Endothelial cell (in vitro differentiated cells): ENCODE measurements around the gene CACTIN. TPM values are rescaled to one million over a fixed set of nuclear protein-coding genes. Genes with fewer than 3 reads are reported as not detected.

Experiments used
- DNase-seq: peaks from one replicate; pipeline ENCODE4 v3.0.0; 2021; ENCODE audit warnings: low spot score
- H3K27ac Mint-ChIP-seq: one replicate; pipeline ENCODE4 v1.8.0; 2021; ENCODE audit warnings: mixed read lengths, inconsistent platforms; ENCODE audit not compliant: unreplicated experiment
- H3K27me3 Mint-ChIP-seq: one replicate; pipeline ENCODE4 v1.8.0; 2021; ENCODE audit warnings: mild to moderate bottlenecking, moderate library complexity, mixed read lengths, inconsistent platforms; ENCODE audit not compliant: unreplicated experiment
- H3K36me3 Mint-ChIP-seq: one replicate; pipeline ENCODE4 v1.8.0; 2021; ENCODE audit warnings: mild to moderate bottlenecking, low read depth, mixed read lengths, inconsistent platforms; ENCODE audit not compliant: unreplicated experiment
- H3K4me1 Mint-ChIP-seq: one replicate; pipeline ENCODE4 v1.8.0; 2021; ENCODE audit warnings: mild to moderate bottlenecking, mixed read lengths, inconsistent platforms; ENCODE audit not compliant: unreplicated experiment
- H3K4me3 Mint-ChIP-seq: one replicate; pipeline ENCODE4 v1.8.0; 2021; ENCODE audit warnings: mild to moderate bottlenecking, mixed read lengths, inconsistent platforms; ENCODE audit not compliant: unreplicated experiment
- H3K9me3 Mint-ChIP-seq: one replicate; pipeline ENCODE4 v1.8.0; 2021; ENCODE audit warnings: mixed read lengths, inconsistent platforms; ENCODE audit not compliant: unreplicated experiment
- total RNA-seq: library from RNA; stranded (reverse); fragmentation: NEBNext Ultra II Directional; extraction: Animal tissue kit (Norgen Biotek cat#: 25700); gene quantifications from one replicate; pipeline ENCODE4 v1.2.1, GENCODE V29; 2021; ENCODE audit not compliant: unreplicated experiment
- TF ChIP-seq, protein P1 (sequence below): fragments of 200-600 bp; sonication (generic); IDR thresholded peaks from one replicate; pipeline ENCODE4 v1.5.0; 2021; ENCODE audit warnings: antibody characterized with exemption; ENCODE audit not compliant: unreplicated experiment

The CACTIN gene
- total RNA-seq, 1 donor from 2014 or later, result 31.8 TPM

DNA sequence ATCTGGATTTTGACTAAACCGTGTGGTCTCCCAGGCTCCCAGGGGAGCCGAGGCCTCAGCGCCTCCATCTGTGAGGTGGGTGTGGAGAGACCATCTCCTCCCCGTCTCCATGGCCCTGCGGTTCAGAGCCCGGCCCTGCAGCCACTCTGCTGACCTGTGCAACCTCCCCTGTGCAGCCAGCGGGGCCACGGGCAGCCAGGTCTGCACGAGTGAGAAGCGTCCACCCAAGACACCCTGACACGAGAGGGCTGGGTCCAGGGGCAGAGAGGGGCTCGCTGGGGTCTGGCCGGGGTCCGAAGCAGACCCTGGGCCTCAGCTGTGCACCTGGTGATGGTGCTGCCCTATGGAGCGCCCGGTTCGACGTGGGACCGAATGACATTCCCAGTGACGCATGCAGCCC lies 10.4 kb upstream of the CACTIN start:
- TF ChIP-seq, protein P1, sequence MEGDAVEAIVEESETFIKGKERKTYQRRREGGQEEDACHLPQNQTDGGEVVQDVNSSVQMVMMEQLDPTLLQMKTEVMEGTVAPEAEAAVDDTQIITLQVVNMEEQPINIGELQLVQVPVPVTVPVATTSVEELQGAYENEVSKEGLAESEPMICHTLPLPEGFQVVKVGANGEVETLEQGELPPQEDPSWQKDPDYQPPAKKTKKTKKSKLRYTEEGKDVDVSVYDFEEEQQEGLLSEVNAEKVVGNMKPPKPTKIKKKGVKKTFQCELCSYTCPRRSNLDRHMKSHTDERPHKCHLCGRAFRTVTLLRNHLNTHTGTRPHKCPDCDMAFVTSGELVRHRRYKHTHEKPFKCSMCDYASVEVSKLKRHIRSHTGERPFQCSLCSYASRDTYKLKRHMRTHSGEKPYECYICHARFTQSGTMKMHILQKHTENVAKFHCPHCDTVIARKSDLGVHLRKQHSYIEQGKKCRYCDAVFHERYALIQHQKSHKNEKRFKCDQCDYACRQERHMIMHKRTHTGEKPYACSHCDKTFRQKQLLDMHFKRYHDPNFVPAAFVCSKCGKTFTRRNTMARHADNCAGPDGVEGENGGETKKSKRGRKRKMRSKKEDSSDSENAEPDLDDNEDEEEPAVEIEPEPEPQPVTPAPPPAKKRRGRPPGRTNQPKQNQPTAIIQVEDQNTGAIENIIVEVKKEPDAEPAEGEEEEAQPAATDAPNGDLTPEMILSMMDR, result no peak
- Mint-ChIP-seq H3K4me3 (no peak overlapping the region), H3K4me1 (no peaks in the 10 kb centered on the region), H3K27ac (no peak overlapping the region), H3K36me3 (peaks cover 16% of the 10 kb centered on the region), H3K9me3 (no peaks in the 10 kb centered on the region), H3K27me3 (peaks cover 7% of the 10 kb centered on the region)
- no peak for DNase-seq

DNA sequence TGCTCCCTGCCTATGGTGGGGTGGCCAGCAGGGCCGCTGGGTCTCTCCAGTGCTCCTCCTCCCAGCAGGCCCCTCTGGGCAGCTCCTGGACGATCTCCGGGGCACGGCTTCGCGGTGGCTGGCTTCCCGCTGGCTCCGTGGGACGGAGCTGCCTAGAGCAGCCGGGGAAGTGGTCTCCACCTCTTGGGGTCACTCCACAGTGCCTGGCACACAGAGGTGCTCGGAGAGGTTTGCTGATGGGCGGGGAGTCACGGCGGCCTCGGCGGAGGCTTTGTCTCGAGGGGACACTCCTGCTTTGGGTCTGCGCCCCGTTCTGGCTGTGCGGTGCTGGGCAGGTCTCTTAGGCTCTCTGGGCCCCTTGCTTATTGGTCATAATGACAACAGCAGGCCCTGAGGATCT lies 9.9 kb upstream of the CACTIN start:
- no peaks in the 10 kb centered on the region for H3K9me3 Mint-ChIP-seq
- no peak overlapping the region for H3K27ac Mint-ChIP-seq
- peaks cover 16% of the 10 kb centered on the region for H3K36me3 Mint-ChIP-seq
- peaks cover 7% of the 10 kb centered on the region for H3K27me3 Mint-ChIP-seq
- no peaks in the 10 kb centered on the region for H3K4me1 Mint-ChIP-seq
- no peak for DNase-seq
- TF ChIP-seq, protein P1, result no peak
- no peak overlapping the region for H3K4me3 Mint-ChIP-seq

GRCh38 chr19:3634496-3635045 lies 8.0 kb upstream of the CACTIN start:
- Mint-ChIP-seq H3K27ac (peak overlapping the region; percentile 54), H3K4me1 (no peaks in the 10 kb centered on the region), H3K9me3 (no peaks in the 10 kb centered on the region), H3K36me3 (peaks cover 11% of the 10 kb centered on the region), H3K4me3 (no peak overlapping the region), H3K27me3 (peaks cover 12% of the 10 kb centered on the region)
- TF ChIP-seq, protein P1, result no peak
- no peak for DNase-seq

- no peak overlapping the region for H3K27ac Mint-ChIP-seq
- H3K9me3 Mint-ChIP-seq, result no peaks in the 10 kb centered on the region
- H3K4me1 Mint-ChIP-seq, result no peaks in the 10 kb centered on the region
- DNase-seq, result no peak
- peaks cover 5% of the 10 kb centered on the region for H3K36me3 Mint-ChIP-seq
- TF ChIP-seq, protein P1, result no peak
- no peak overlapping the region for H3K4me3 Mint-ChIP-seq
- H3K27me3 Mint-ChIP-seq, result peaks cover 13% of the 10 kb centered on the region
These were observed 7.0 kb upstream of the CACTIN start for GRCh38 chr19:3633559-3633988.

GRCh38 chr19:3632739-3633558 lies 6.4 kb upstream of the CACTIN start:
- DNase-seq, result no peak
- no peak overlapping the region for H3K27ac Mint-ChIP-seq
- no peaks in the 10 kb centered on the region for H3K9me3 Mint-ChIP-seq
- no peak overlapping the region for H3K4me3 Mint-ChIP-seq
- H3K36me3 Mint-ChIP-seq, result peaks cover 3% of the 10 kb centered on the region
- H3K4me1 Mint-ChIP-seq, result no peaks in the 10 kb centered on the region
- TF ChIP-seq, protein P1, result no peak
- peaks cover 10% of the 10 kb centered on the region for H3K27me3 Mint-ChIP-seq
